IMR-90 (cell line): ENCODE results near the gene CYB561D2.

Experiments used
- MAFK ChIP-seq: IDR thresholded peaks from 2 replicates; pipeline ENCODE4 v1.6.1; 2012; ENCODE audit warnings: low read depth, low read length, improper control_type of control experiment
- POLR2A ChIP-seq: IDR thresholded peaks from 2 replicates; pipeline ENCODE4 v1.6.1; 2012; ENCODE audit warnings: mild to moderate bottlenecking, low read depth, low read length
- RAD21 ChIP-seq: IDR thresholded peaks from 2 replicates; pipeline ENCODE4 v1.6.1; 2012; ENCODE audit warnings: low read length, improper control_type of control experiment

GRCh38 chr3:50373146-50374051 lies 22.7 kb downstream of the CYB561D2 start:
- no peak for TF ChIP-seq MAFK
- TF ChIP-seq POLR2A: no peak
- no peak for TF ChIP-seq RAD21
